Measurements from ENCODE around the gene KIRREL3.
A peak's percentile ranks its signal among the peaks of the same experiment; 100 is the strongest.

The KIRREL3 gene

GRCh38 chr11:126732981-126733380 lies 267.6 kb downstream of the KIRREL3 start:
- DNase-seq = no peak

GRCh38 chr11:126731576-126732142 lies 268.9 kb downstream of the KIRREL3 start:
- DNase-seq = no peak

GRCh38 chr11:126727381-126727780 lies 273.2 kb downstream of the KIRREL3 start:
- DNase-seq = no peak

- DNase-seq = no peak
Measured at GRCh38 chr11:126725521-126725920, 275.0 kb downstream of the KIRREL3 start.

- no peak for DNase-seq
Measured at GRCh38 chr11:126725043-126725442, 275.5 kb downstream of the KIRREL3 start.

- no peak for DNase-seq
Measured at GRCh38 chr11:126723665-126724045, 276.9 kb downstream of the KIRREL3 start.

GRCh38 chr11:126722956-126723664 lies 277.5 kb downstream of the KIRREL3 start:
- DNase-seq = no peak

GRCh38 chr11:126722006-126722736 lies 278.4 kb downstream of the KIRREL3 start:
- DNase-seq = no peak

- DNase-seq = peak; percentile 38
Measured at GRCh38 chr11:126720539-126721235, 279.9 kb downstream of the KIRREL3 start.

- no peak for DNase-seq
Measured at GRCh38 chr11:126719740-126720139, 280.8 kb downstream of the KIRREL3 start.

GRCh38 chr11:126718276-126718675 lies 282.3 kb downstream of the KIRREL3 start:
- no peak for DNase-seq

- DNase-seq = peak; percentile 50
Measured at GRCh38 chr11:126716456-126717083, 284.0 kb downstream of the KIRREL3 start.

GRCh38 chr11:126713806-126714205 lies 286.8 kb downstream of the KIRREL3 start:
- no peak for DNase-seq

GRCh38 chr11:126711977-126712625 lies 288.5 kb downstream of the KIRREL3 start:
- no peak for DNase-seq

- no peak for DNase-seq
Measured at GRCh38 chr11:126710804-126711399, 289.7 kb downstream of the KIRREL3 start.

GRCh38 chr11:126707498-126707897 lies 293.1 kb downstream of the KIRREL3 start:
- no peak for DNase-seq

- DNase-seq = no peak
Measured at GRCh38 chr11:126704096-126704495, 296.5 kb downstream of the KIRREL3 start.

- no peak for DNase-seq
Measured at GRCh38 chr11:126703662-126704061, 296.9 kb downstream of the KIRREL3 start.

- DNase-seq = no peak
Measured at GRCh38 chr11:126702987-126703386, 297.6 kb downstream of the KIRREL3 start.

- peak; percentile 23 for DNase-seq
Measured at GRCh38 chr11:126702165-126702720, 298.3 kb downstream of the KIRREL3 start.

GRCh38 chr11:126701520-126701897 lies 299.1 kb downstream of the KIRREL3 start:
- DNase-seq = no peak
